GM12878 (cell line): ENCODE data around the gene LARGE1.

Experiments used
- BRCA1 ChIP-seq: IDR thresholded peaks from 2 replicates; pipeline ENCODE4 v1.6.1; 2011; ENCODE audit warnings: low read depth, low read length, improper control_type of control experiment
- CREM ChIP-seq: IDR thresholded peaks from 2 replicates; pipeline ENCODE4 v1.6.1; 2014; ENCODE audit warnings: antibody characterized with exemption, low read depth
- CTCF ChIP-seq, 3 experiments: IDR thresholded peaks in 2 of 3; conservative IDR thresholded peaks in 1 of 3; 2 replicates each; pipeline ENCODE4 v1.5.1; 2011; ENCODE audit warnings: low read depth in 3 of 3, low read length in 3 of 3, mild to moderate bottlenecking in 3 of 3, control low read depth in 2 of 3, moderate library complexity in 2 of 3, inconsistent platforms in 1 of 3, mixed read lengths in 1 of 3; ENCODE audit not compliant: control insufficient read depth in 2 of 3, insufficient read depth in 1 of 3; ENCODE audit errors: extremely low read depth in 1 of 3
- HDAC6 ChIP-seq: fragments of 200-600 bp; sonication (generic); IDR thresholded peaks from one replicate; pipeline ENCODE4 v1.8.0; 2017; ENCODE audit warnings: antibody characterized with exemption; ENCODE audit not compliant: unreplicated experiment
- MTA2 ChIP-seq: fragments of 450-650 bp; IDR thresholded peaks from 2 replicates; pipeline ENCODE4 v1.6.1; 2016; ENCODE audit warnings: low read depth, mild to moderate bottlenecking, moderate library complexity
- POLR2AphosphoS5 ChIP-seq: IDR thresholded peaks from 2 replicates; pipeline ENCODE4 v1.6.1; 2011; ENCODE audit warnings: mild to moderate bottlenecking, low read length, inconsistent platforms
- RAD21 ChIP-seq: IDR thresholded peaks from 2 replicates; pipeline ENCODE4 v1.6.1; 2011; ENCODE audit warnings: mild to moderate bottlenecking, low read depth, low read length, moderate library complexity; ENCODE audit not compliant: insufficient read depth
- RELB ChIP-seq: fragments of 450-650 bp; IDR thresholded peaks from 2 replicates; pipeline ENCODE4 v1.6.1; 2017; ENCODE audit warnings: low read depth, mild to moderate bottlenecking, moderate library complexity
- SUZ12 ChIP-seq: fragments of 200-600 bp; sonication (generic); IDR thresholded peaks from one replicate; pipeline ENCODE4 v1.6.1; 2018; ENCODE audit warnings: antibody characterized with exemption, mild to moderate bottlenecking; ENCODE audit not compliant: unreplicated experiment
- TF ChIP-seq, protein P1 (sequence below): IDR thresholded peaks from 2 replicates; pipeline ENCODE4 v1.6.1; 2012; ENCODE audit warnings: low read length, inconsistent platforms
- TF ChIP-seq, protein P2 (sequence below): IDR thresholded peaks from 2 replicates; pipeline ENCODE4 v1.6.1; 2012; ENCODE audit warnings: low read depth, low read length, improper control_type of control experiment

DNA sequence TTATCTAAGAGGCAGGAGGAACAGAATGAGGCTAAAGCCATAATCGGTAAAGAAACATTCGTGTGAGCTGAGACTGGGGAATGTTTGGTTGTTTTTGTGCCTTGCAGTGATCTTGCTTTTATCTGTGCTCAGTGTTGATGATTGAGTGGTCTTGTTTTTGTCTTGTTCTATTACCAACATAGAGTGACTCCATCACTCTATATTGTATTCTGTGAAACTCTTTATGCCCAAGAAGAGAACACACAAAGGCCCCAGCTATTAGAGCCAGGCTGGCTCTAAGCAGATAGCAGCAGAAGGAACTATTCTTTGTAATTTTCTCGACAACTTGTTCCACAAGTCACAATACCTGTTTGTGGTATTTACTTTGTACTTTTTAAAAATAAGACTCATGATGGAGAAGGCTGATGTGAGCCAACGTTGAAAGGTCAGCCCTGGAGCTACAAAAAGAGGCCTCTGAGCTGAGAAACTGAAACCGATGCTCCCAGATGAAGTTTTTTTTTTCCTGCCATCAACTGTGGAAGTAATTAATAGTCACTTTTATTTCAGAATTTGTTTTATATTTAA is 68.4 kb downstream of the LARGE1 start:
- no peak for TF ChIP-seq RELB
- TF ChIP-seq RAD21: no peak
- TF ChIP-seq POLR2AphosphoS5: no peak
- TF ChIP-seq BRCA1: no peak
- no peak for TF ChIP-seq HDAC6
- TF ChIP-seq, protein P1, sequence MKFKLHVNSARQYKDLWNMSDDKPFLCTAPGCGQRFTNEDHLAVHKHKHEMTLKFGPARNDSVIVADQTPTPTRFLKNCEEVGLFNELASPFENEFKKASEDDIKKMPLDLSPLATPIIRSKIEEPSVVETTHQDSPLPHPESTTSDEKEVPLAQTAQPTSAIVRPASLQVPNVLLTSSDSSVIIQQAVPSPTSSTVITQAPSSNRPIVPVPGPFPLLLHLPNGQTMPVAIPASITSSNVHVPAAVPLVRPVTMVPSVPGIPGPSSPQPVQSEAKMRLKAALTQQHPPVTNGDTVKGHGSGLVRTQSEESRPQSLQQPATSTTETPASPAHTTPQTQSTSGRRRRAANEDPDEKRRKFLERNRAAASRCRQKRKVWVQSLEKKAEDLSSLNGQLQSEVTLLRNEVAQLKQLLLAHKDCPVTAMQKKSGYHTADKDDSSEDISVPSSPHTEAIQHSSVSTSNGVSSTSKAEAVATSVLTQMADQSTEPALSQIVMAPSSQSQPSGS: no peak
- TF ChIP-seq, protein P2, sequence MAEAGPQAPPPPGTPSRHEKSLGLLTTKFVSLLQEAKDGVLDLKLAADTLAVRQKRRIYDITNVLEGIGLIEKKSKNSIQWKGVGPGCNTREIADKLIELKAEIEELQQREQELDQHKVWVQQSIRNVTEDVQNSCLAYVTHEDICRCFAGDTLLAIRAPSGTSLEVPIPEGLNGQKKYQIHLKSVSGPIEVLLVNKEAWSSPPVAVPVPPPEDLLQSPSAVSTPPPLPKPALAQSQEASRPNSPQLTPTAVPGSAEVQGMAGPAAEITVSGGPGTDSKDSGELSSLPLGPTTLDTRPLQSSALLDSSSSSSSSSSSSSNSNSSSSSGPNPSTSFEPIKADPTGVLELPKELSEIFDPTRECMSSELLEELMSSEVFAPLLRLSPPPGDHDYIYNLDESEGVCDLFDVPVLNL: no peak
- TF ChIP-seq CTCF (IDR thresholded peaks at IDR 0.05 in 2 of 3, conservative IDR thresholded peaks at IDR 0.05 in 1 of 3; ENCODE audit: control insufficient read depth in 2 of 3, extremely low read depth in 1 of 3, insufficient read depth in 1 of 3, low read depth in 3 of 3, low read length in 3 of 3): no peak
- no peak for TF ChIP-seq MTA2
- no peak for TF ChIP-seq CREM
- no peak for TF ChIP-seq SUZ12
